HUES6 (cell line): ENCODE measurements around the gene PRSS8.
"Not testable (repeated sequence)": the region's sequence is repeated elsewhere in the genome, so short reads cannot be mapped to it uniquely, and the experiment has no call there.

Source experiments
- H3K27ac ChIP-seq: 2 replicates; pipeline ENCODE4 v1.7.0; 2013; ENCODE audit warnings: low read depth, mild to moderate bottlenecking, low read length, inconsistent platforms
- H3K27me3 ChIP-seq: 2 replicates; pipeline ENCODE4 v1.6.1; 2013; ENCODE audit warnings: low read length; ENCODE audit not compliant: control insufficient read depth, insufficient read depth
- H3K36me3 ChIP-seq: 2 replicates; pipeline ENCODE4 v1.6.1; 2013; ENCODE audit warnings: low read length; ENCODE audit not compliant: control insufficient read depth, insufficient read depth
- H3K4me1 ChIP-seq: 2 replicates; pipeline ENCODE4 v1.6.1; 2013; ENCODE audit warnings: low read length; ENCODE audit not compliant: control insufficient read depth, insufficient read depth
- H3K4me3 ChIP-seq: 2 replicates; pipeline ENCODE4 v1.5.1; 2013; ENCODE audit warnings: low read depth, low read length
- H3K9ac ChIP-seq: one replicate; pipeline ENCODE4 v1.6.1; 2013; ENCODE audit warnings: mild to moderate bottlenecking, low read length
- H3K9me3 ChIP-seq: 2 replicates; pipeline ENCODE4 v1.6.1; 2013; ENCODE audit warnings: low read depth, low read length; ENCODE audit not compliant: control insufficient read depth, insufficient read depth

PRSS8 gene

GRCh38 chr16:31143011-31143693, 7.6 kb upstream of the PRSS8 start:
- H3K27ac ChIP-seq: no peak overlapping the region
- H3K4me3 ChIP-seq: peak overlapping the region; percentile 58
- peaks cover 41% of the 10 kb centered on the region for H3K27me3 ChIP-seq
- no peaks in the 10 kb centered on the region for H3K9me3 ChIP-seq
- peak overlapping the region; percentile 47 for H3K9ac ChIP-seq
- H3K4me1 ChIP-seq: peaks cover 31% of the 10 kb centered on the region
- H3K36me3 ChIP-seq: no peaks in the 10 kb centered on the region

GRCh38 chr16:31142109-31143010, 6.8 kb upstream of the PRSS8 start:
- no peaks in the 10 kb centered on the region for H3K36me3 ChIP-seq
- H3K4me3 ChIP-seq: peak overlapping the region; percentile 58
- peaks cover 29% of the 10 kb centered on the region for H3K4me1 ChIP-seq
- H3K9me3 ChIP-seq: no peaks in the 10 kb centered on the region
- H3K27me3 ChIP-seq: peaks cover 33% of the 10 kb centered on the region
- H3K9ac ChIP-seq: peak overlapping the region; percentile 47
- H3K27ac ChIP-seq: peak overlapping the region; percentile 5; the same call in 1 of the 2 replicates

- Histone ChIP-seq H3K4me1 (peaks cover 29% of the 10 kb centered on the region), H3K9ac (peak overlapping the region; percentile 13), H3K27ac (peak overlapping the region; percentile 5; the same call in 1 of the 2 replicates), H3K27me3 (peaks cover 25% of the 10 kb centered on the region), H3K36me3 (no peaks in the 10 kb centered on the region), H3K9me3 (no peaks in the 10 kb centered on the region), H3K4me3 (peak overlapping the region; percentile 55)
Observed at GRCh38 chr16:31141489-31142108, 6.1 kb upstream of the PRSS8 start.

- H3K9me3 ChIP-seq, H3K36me3 ChIP-seq: not testable (repeated sequence)
- Histone ChIP-seq H3K4me1 (peaks cover 30% of the 10 kb centered on the region), H3K9ac (peak overlapping the region; percentile 13), H3K4me3 (peak overlapping the region; percentile 55; the same call in 1 of the 2 replicates), H3K27ac (peak overlapping the region; percentile 5; the same call in 1 of the 2 replicates), H3K27me3 (peaks cover 20% of the 10 kb centered on the region)
Observed at GRCh38 chr16:31141071-31141469, 5.5 kb upstream of the PRSS8 start.

- H3K27ac ChIP-seq: peak overlapping the region; percentile 37; the same call in 1 of the 2 replicates
- H3K4me1 ChIP-seq: peaks cover 44% of the 10 kb centered on the region
- H3K27me3 ChIP-seq: peaks cover 13% of the 10 kb centered on the region
- peak overlapping the region; percentile 21 for H3K4me3 ChIP-seq
- peak overlapping the region; percentile 21 for H3K9ac ChIP-seq
- H3K36me3 ChIP-seq: no peaks in the 10 kb centered on the region
- no peaks in the 10 kb centered on the region for H3K9me3 ChIP-seq
Observed at GRCh38 chr16:31138621-31139578, 3.4 kb upstream of the PRSS8 start.

GRCh38 chr16:31136822-31137499, 1.4 kb upstream of the PRSS8 start:
- H3K4me1 ChIP-seq: peaks cover 50% of the 10 kb centered on the region

GRCh38 chr16:31136287-31136662, 748 bp upstream of the PRSS8 start:
- peaks cover 20% of the 10 kb centered on the region for H3K36me3 ChIP-seq
- H3K4me3 ChIP-seq: no peak overlapping the region
- no peak overlapping the region for H3K9ac ChIP-seq
- H3K9me3 ChIP-seq: no peaks in the 10 kb centered on the region
- no peak overlapping the region for H3K27ac ChIP-seq
- no peaks in the 10 kb centered on the region for H3K27me3 ChIP-seq
- peaks cover 48% of the 10 kb centered on the region for H3K4me1 ChIP-seq

More at GRCh38 chr16:31136822-31137499, 1.4 kb upstream of the PRSS8 start:
- H3K9me3 ChIP-seq, H3K9ac ChIP-seq, H3K27me3 ChIP-seq, H3K27ac ChIP-seq, H3K4me3 ChIP-seq: not testable (repeated sequence)
- H3K36me3 ChIP-seq: peaks cover 14% of the 10 kb centered on the region

- Histone ChIP-seq H3K9ac (peak overlapping the region; percentile 88), H3K4me3 (peak overlapping the region; percentile 74), H3K27me3 (no peaks in the 10 kb centered on the region), H3K4me1 (peaks cover 52% of the 10 kb centered on the region), H3K36me3 (peaks cover 27% of the 10 kb centered on the region), H3K27ac (peak overlapping the region; percentile 81), H3K9me3 (no peaks in the 10 kb centered on the region)
Observed at GRCh38 chr16:31134625-31135534, 647 bp downstream of the PRSS8 start.

- Histone ChIP-seq H3K9ac (peak overlapping the region; percentile 88), H3K4me1 (peaks cover 48% of the 10 kb centered on the region), H3K27ac (peak overlapping the region; percentile 81; the same call in 1 of the 2 replicates), H3K27me3 (no peaks in the 10 kb centered on the region), H3K4me3 (peak overlapping the region; percentile 74), H3K36me3 (peaks cover 34% of the 10 kb centered on the region), H3K9me3 (no peaks in the 10 kb centered on the region)
Observed at GRCh38 chr16:31134091-31134571, 1.4 kb downstream of the PRSS8 start.
